HG03571 (cell line): ENCODE data around the gene BTBD16.

Source experiments
- ATAC-seq: cut with Tn5 transposase; IDR thresholded peaks from one replicate; pipeline ENCODE4 v1.9.1; 2021; ENCODE audit not compliant: unreplicated experiment

Gene BTBD16

DNA sequence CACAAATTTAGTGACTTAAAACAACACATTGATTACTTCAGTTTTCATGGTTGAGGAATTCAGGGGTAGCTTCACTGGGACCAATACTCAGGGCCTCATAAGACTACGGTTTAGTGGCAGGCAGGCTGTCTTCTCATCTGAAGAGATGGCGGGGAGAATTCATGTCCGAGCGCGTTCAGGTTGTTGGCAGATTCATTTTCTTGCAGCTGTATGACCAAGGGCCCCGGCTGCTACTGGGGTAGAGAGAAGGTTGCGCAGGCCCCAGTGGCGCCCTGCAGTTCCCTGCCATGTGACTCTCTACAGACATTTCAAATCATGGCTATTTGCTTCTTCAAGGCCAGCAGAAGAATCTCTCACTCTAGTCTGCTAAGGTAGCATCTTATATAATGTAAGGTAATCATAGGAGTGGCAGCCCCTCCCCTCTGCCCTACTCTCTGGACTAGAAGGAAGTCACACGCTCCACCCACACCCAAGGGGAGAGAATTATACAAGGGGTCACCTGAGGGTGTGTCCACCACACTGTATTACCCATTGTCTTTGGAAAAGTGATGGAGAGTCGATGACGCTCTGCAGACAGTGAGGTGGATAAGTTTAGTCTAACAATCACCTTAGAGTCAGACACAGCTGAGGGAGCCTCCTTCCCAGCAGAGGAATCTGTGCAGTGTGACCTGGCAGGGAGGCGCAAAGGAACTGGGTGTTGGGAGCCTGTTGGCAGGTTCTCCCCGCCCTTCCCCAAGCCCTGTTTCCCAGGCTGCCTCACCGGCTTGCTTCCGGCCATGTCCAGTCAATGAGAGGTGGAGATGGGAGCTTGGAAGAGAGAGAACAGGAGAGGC is 67.7 kb downstream of the BTBD16 start:
- no peak for ATAC-seq

DNA sequence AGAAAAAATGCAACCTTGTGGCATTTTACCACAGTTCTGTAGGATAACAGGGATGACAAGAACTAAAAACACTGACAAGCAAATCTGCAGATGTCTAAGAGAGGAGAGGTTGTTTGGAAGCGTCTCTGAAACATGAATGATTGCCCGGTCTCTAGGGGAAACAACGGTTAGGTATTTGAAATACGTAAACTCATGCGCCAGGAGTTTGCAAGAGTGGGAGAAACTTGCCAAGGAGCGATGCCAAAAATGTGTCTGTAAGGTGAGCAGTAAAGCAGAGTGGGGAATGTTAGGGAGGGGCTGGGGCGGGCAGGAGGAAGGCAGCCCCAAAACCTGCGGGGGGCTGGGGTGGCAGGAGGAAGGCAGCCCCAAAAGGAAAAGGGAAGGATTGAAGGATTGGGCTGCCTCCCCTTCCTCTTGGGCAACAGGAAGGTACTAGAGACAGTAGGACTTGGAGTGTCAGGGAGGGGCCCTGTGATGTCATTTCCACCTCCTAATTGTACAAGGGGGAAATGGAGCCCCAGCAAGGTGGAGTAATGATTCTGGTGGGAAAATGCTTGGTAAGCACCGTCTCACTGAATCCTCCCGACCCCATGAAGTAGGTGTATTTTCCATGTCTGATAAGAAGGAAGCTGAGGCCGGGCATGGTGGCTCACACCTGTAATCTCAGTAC is 70.2 kb downstream of the BTBD16 start:
- ATAC-seq: no peak

- no peak for ATAC-seq
These were observed 71.4 kb downstream of the BTBD16 start for GRCh38 chr10:122342293-122343134.

DNA sequence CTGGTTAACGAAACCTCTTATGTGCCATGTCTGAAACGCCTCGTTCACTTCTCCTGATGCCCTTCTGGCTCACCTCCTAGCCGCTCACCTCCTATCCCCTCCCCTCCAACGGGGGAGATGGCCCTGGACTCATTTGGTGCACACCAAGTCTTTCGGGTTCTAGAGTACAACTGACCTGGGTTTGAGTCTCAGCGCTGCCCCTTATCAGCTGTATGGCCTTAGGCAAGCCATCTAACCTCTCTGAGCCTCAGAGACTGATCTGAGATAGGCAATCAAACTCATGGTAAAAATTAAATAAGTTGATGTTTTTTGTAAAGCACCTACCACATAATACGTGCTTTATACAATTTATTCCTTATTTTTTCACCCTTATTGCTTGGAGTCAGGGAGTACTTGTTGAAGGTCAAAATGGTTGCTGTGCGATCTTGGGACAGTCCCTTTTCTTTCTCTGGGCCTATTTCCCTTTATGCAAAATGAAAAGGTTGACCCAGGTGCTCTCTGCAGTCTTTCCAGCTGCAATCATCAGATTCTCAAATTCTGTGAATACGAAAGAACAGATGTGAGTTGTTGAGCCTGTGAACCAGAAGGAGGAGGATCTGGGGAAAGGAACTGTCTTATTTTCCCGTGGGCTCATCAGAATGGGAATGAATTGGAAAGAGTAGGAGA is 72.2 kb downstream of the BTBD16 start:
- ATAC-seq: no peak

DNA sequence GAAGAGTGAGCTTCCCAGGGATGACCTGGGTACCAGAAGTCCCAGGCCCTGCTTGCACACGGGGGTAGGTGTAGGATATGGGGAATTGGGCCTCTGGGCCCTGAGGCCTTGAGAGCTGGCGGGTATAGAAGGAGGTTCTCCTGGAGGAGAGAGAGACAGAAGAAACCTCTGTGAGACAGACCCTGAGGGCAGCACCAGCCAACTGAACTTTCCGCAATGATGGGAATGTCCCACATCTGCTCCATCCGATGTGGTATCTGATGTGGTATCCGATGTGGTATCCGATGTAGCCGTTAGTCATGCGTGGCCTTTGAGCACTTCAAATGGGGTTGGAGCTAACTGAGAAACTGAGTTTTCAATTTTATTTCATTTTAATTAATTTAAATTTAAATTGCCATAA is 72.8 kb downstream of the BTBD16 start:
- no peak for ATAC-seq

DNA sequence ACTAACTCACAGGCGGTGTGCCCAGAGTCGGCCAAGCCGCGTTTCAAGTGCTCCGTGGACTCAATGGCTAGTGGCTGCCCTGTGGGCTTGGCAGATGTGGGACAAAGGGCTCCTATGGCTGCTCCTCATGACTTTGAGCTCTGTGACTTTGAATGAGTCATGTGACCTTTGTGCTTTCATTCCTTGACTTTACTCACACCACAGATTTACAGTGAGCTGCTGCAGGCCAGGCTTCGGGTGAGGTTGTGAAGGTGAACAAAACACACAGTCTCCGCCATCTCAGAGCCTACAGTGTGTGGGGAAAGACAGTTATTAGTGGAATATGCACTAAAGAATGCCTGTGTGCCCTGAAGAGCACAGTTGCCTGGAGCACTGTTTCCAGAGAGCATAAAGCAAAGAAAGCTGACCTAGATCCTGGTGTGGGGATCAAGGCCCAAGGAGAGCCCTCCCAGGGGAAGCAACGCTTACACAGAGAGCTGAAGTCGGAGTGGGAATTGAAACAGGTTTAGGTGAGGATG is 73.7 kb downstream of the BTBD16 start:
- no peak for ATAC-seq

DNA sequence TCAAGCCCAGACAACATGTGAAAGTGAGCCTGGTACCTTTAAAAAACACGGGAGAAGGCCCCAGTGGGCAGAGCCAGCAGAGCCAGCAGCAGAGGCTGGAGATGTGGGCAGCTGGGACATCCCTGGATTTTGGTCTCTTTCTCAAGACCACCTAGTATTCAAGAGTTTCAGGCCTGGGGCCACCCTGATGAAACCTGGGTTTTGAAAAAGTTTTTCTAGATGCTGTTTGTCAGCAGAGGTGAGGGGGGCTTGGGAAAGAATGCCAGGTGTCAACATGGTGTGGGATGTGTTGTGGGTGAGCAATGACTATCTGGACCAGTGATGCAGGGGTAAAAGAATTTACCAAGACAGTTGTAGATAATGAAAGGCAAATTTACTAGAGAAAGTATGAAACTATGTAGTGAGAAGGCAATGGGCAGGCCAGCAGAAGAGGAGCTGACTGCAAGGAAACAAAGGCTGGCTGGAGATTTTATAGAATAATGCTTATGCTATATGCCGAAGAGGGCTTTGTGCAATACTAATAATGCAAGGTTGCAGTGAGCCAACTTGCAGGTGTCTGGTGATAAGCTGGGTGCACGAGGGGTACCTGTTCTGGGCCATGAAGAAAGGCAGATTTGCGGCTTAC is 75.3 kb downstream of the BTBD16 start:
- ATAC-seq: no peak

- ATAC-seq: no peak
These were observed 76.2 kb downstream of the BTBD16 start for GRCh38 chr10:122347170-122347841.

DNA sequence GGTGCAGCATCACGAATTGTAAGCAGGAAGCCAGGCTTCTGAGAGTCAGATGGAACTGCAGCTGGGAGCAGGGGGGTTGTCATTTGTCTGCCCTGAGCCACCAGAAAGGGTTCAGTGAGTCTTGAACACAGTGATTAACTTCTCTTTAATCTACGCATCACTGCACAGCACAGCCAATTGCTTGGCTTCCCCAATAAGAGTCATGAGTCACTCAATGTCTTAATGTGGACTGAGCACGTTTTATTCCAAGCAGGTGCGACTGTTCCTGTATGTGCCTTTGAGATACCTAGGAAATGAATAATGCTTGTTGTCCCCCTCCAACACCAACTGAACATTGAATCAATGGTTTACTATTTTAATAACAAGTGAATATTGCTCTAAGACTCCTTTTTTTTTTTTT is 77.4 kb downstream of the BTBD16 start:
- no peak for ATAC-seq

GRCh38 chr10:122348935-122349361 is 77.9 kb downstream of the BTBD16 start:
- ATAC-seq: no peak

GRCh38 chr10:122349758-122350369 is 78.8 kb downstream of the BTBD16 start:
- no peak for ATAC-seq

DNA sequence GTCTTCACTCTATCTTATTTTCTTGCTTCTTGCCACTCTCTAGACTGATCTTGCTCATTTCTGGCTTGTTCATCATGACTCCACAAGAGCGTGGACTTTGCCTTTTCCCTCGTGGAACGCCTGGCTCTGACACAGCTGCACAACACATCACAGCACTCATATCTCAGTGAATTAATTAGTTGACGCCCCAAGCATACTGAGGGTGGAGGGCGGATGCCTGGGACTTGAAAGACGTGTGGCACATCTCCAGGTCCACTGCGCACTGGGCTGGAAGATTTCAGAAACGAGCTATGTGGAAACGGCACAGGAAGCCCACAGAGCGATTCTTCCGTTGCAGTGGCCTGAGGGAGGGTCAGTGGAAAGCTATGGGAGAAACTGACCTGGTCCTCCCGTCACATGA is 79.8 kb downstream of the BTBD16 start:
- ATAC-seq: no peak

- no peak for ATAC-seq
These were observed 81.9 kb downstream of the BTBD16 start for GRCh38 chr10:122352817-122353525.

DNA sequence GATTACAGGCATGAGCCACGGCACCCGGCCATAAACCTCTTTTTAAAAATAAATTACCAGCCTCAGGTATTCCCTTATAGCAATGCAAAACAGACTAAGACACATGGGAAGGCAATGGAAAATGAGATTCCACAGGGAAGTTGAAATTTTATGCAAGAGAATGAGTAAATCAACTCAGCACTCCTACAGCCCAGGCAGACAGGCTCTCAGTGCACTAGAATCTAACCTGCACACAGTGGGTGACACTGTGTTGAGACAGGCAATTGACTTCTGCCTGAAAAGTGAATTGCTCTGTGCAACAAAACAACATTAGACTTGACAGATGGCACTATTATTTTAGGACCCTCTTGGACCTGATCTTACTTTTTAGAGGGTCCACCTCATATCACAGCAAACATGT is 83.3 kb downstream of the BTBD16 start:
- ATAC-seq: no peak

GRCh38 chr10:122357685-122358084 is 86.6 kb downstream of the BTBD16 start:
- no peak for ATAC-seq

DNA sequence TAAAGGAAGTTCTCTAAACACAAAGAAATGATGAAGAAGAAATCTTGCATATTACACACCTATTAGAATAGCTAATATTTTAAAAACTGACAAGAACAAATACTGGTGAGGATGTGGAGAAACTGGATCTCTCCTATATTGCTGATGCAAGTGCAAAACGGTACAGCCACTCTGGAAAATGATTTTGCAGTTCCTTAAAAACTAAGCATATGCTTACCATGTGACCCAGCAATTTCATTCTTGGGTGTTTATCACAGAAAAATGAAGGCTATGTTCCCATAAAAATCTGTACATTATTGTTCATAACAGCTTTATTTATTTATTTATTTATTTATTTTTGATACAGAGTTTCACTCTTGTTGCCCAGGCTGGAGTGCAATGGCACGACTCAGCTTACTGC is 88.5 kb downstream of the BTBD16 start:
- no peak for ATAC-seq

GRCh38 chr10:122361046-122361445 is 90.0 kb downstream of the BTBD16 start:
- no peak for ATAC-seq

DNA sequence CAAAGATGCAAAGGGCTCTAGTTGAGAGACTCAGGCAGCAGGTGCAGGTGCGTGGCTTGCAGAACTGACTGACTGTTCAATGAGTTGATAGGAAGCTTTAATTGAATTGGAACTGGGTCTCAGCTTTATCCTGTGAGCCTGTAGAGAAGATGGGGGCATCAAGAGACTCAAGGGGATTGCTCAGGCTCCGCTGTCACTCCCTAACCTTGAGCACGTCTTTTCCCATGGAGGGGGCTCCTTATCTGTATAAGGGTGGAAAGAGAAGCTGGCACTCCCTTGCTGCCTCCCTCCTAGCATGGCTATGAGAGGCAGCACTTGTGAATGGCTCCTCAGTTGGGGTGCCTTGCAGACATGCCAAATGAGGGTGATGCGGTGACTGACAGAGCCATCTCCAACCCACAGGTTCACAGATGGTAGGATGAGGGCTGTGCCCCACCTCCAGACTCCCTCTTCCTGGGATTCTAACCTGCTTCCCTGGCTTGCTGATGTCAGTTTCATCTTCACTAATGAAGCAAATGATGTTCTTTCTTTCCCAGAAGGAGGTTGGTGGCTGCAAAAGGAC is 91.0 kb downstream of the BTBD16 start:
- ATAC-seq: no peak
